PFSK-1 (cell line): Measurements from ENCODE around the gene KNOP1.

Experiments used
- SIN3A ChIP-seq: IDR thresholded peaks from 2 replicates; pipeline ENCODE4 v1.6.1; 2012; ENCODE audit warnings: mild to moderate bottlenecking, low read length, moderate library complexity, borderline replicate concordance; ENCODE audit not compliant: insufficient read depth
- TAF1 ChIP-seq: IDR thresholded peaks from 2 replicates; pipeline ENCODE4 v1.6.1; 2012; ENCODE audit warnings: low read length, control low read depth, borderline replicate concordance; ENCODE audit not compliant: insufficient read depth

GRCh38 chr16:19751478-19752385 lies 33.7 kb upstream of the KNOP1 start:
- TF ChIP-seq SIN3A, result no peak
- TF ChIP-seq TAF1, result no peak
